SIG-M5 (cell line): ENCODE results near the gene CEMIP2.

ENCODE experiments used
- DNase-seq: peaks from one replicate; lab custom pipeline; 2025; lab: John Stamatoyannopoulos, UW

Gene CEMIP2

GRCh38 chr9:71774920-71775319 is 6.6 kb upstream of the CEMIP2 start:
- no peak for DNase-seq

GRCh38 chr9:71772726-71773125 is 4.4 kb upstream of the CEMIP2 start:
- no peak for DNase-seq

- DNase-seq, result no peak
These were observed 1.9 kb upstream of the CEMIP2 start for GRCh38 chr9:71770170-71770569.

GRCh38 chr9:71769175-71770161 is 1.2 kb upstream of the CEMIP2 start:
- no peak for DNase-seq

GRCh38 chr9:71767776-71768321 is 464 bp downstream of the CEMIP2 start:
- DNase-seq, result no peak

- no peak for DNase-seq
These were observed 1.0 kb downstream of the CEMIP2 start for GRCh38 chr9:71767163-71767775.

- DNase-seq, result no peak
These were observed 1.6 kb downstream of the CEMIP2 start for GRCh38 chr9:71766663-71767062.

GRCh38 chr9:71765693-71766092 is 2.6 kb downstream of the CEMIP2 start:
- no peak for DNase-seq

- DNase-seq, result no peak
These were observed 3.4 kb downstream of the CEMIP2 start for GRCh38 chr9:71764891-71765290.

- no peak for DNase-seq
These were observed 3.9 kb downstream of the CEMIP2 start for GRCh38 chr9:71764463-71764862.

- DNase-seq, result no peak
These were observed 4.5 kb downstream of the CEMIP2 start for GRCh38 chr9:71763832-71764231.

- DNase-seq, result no peak
These were observed 5.2 kb downstream of the CEMIP2 start for GRCh38 chr9:71762900-71763653.

GRCh38 chr9:71761938-71762353 is 6.4 kb downstream of the CEMIP2 start:
- DNase-seq, result no peak

GRCh38 chr9:71760901-71761300 is 7.4 kb downstream of the CEMIP2 start:
- DNase-seq, result no peak

GRCh38 chr9:71758785-71759184 is 9.5 kb downstream of the CEMIP2 start:
- no peak for DNase-seq

GRCh38 chr9:71758277-71758676 is 10.0 kb downstream of the CEMIP2 start:
- no peak for DNase-seq

GRCh38 chr9:71756753-71757152 is 11.6 kb downstream of the CEMIP2 start:
- DNase-seq, result no peak

GRCh38 chr9:71755869-71756268 is 12.4 kb downstream of the CEMIP2 start:
- DNase-seq, result no peak

GRCh38 chr9:71755230-71755629 is 13.1 kb downstream of the CEMIP2 start:
- no peak for DNase-seq

GRCh38 chr9:71754151-71754550 is 14.2 kb downstream of the CEMIP2 start:
- no peak for DNase-seq

GRCh38 chr9:71752928-71753327 is 15.4 kb downstream of the CEMIP2 start:
- DNase-seq, result no peak

- no peak for DNase-seq
These were observed 16.0 kb downstream of the CEMIP2 start for GRCh38 chr9:71752352-71752751.
